Measurements from ENCODE around the gene DDN. TPM values are rescaled to one million over a fixed set of nuclear protein-coding genes. Genes with fewer than 3 reads are reported as not detected.

The DDN gene
- 0.20 and 0.44 TPM in 2 replicates for total RNA-seq

- H3K4me1 Mint-ChIP-seq = peaks cover 43% of the 10 kb centered on the region
- H3K9me3 Mint-ChIP-seq = no peaks in the 10 kb centered on the region
- CTCF ChIA-PET = interaction anchor here (1.0 to 3.7 kb wide), 4 partner anchors 12 to 89 kb away, joined by 3 to 21 read pairs (median 16); no protein-coding TSS in a partner anchor
- H3K4me3 Mint-ChIP-seq = peak within 1 kb of the TSS; percentile 72
- peaks cover 15% of the 10 kb centered on the region for H3K27me3 Mint-ChIP-seq
- no peak for TF ChIP-seq CTCF (IDR thresholded peaks at IDR 0.05)
- peaks cover 35% of the 10 kb centered on the region for H3K36me3 Mint-ChIP-seq (ENCODE audit: low read depth)
- POLR2A ChIA-PET = interaction anchor here (1.5 to 3.4 kb wide), 3 partner anchors 20 to 264 kb away, joined by 3 to 13 read pairs (median 12); partner anchors contain the start of gene TUBA1B
- intact Hi-C loops (cut with micrococcal nuclease) = loop anchor here (2.0 to 10.0 kb wide), 2 partner anchors 61 to 345 kb away; partner anchors contain the start of genes DNAJC22 and KMT2D
- peak; percentile 45 for DNase-seq
- ATAC-seq (ENCODE audit: low read depth) = peak; percentile 48
- no peak within 1 kb of the TSS for H3K27ac Mint-ChIP-seq
Measured at GRCh38 chr12:48999371-49000131, at the start of gene DDN. TSS of gene DDN (minus strand) at chr12:48999375. CDS start at chr12:48999287, 88 bp downstream.

- POLR2A ChIA-PET = interaction anchor here (0.6 kb wide), 1 partner anchor 197 kb away, joined by 5 read pairs; the partner anchor contains the start of gene DDX23
- no peak for TF ChIP-seq CTCF (IDR thresholded peaks at IDR 0.05)
- CTCF ChIA-PET = no interaction called here
- Mint-ChIP-seq H3K27me3 (no peaks in the 10 kb centered on the region), H3K4me1 (no peaks in the 10 kb centered on the region), H3K36me3 (ENCODE audit: low read depth) (peaks cover 95% of the 10 kb centered on the region), H3K9me3 (no peaks in the 10 kb centered on the region), H3K4me3 (no peak overlapping the region), H3K27ac (no peak overlapping the region)
- no peak for ATAC-seq (ENCODE audit: low read depth)
- intact Hi-C loops (cut with micrococcal nuclease) = no loop called here
- DNase-seq = no peak
Measured at GRCh38 chr12:49048953-49049352, 49.8 kb upstream of the DDN start.

GRCh38 chr12:49046129-49046895, 47.1 kb upstream of the DDN start:
- Mint-ChIP-seq H3K9me3 (no peaks in the 10 kb centered on the region), H3K27me3 (no peaks in the 10 kb centered on the region), H3K36me3 (ENCODE audit: low read depth) (peaks cover 95% of the 10 kb centered on the region), H3K4me3 (no peak overlapping the region), H3K4me1 (no peaks in the 10 kb centered on the region), H3K27ac (no peak overlapping the region)
- ChIA-PET CTCF (interaction anchor here (3.7 kb wide), 1 partner anchor 49 kb away, joined by 23 read pairs; no protein-coding TSS in a partner anchor), POLR2A (no interaction called here)
- DNase-seq = no peak
- no peak for ATAC-seq (ENCODE audit: low read depth)
- no peak for TF ChIP-seq CTCF (IDR thresholded peaks at IDR 0.05)
- intact Hi-C loops (cut with micrococcal nuclease) = no loop called here

GRCh38 chr12:49044660-49045059, 45.5 kb upstream of the DDN start:
- TF ChIP-seq CTCF (IDR thresholded peaks at IDR 0.05) = no peak
- H3K4me3 Mint-ChIP-seq = no peak overlapping the region
- intact Hi-C loops (cut with micrococcal nuclease) = no loop called here
- H3K9me3 Mint-ChIP-seq = no peaks in the 10 kb centered on the region
- no peaks in the 10 kb centered on the region for H3K27me3 Mint-ChIP-seq
- peaks cover 94% of the 10 kb centered on the region for H3K36me3 Mint-ChIP-seq (ENCODE audit: low read depth)
- no peak overlapping the region for H3K27ac Mint-ChIP-seq
- ChIA-PET CTCF (interaction anchor here (1.3 to 3.7 kb wide), 4 partner anchors 10 to 47 kb away, joined by 3 to 23 read pairs (median 3); no protein-coding TSS in a partner anchor), POLR2A (no interaction called here)
- H3K4me1 Mint-ChIP-seq = no peaks in the 10 kb centered on the region
- DNase-seq (no peak), ATAC-seq (ENCODE audit: low read depth) (no peak)

All from activated B cell treated with CpG ODN at 0.5 μM for 24 hours (primary cell).